HG03280 (cell line): ENCODE results near the gene BORCS5.
"Not testable (repeated sequence)": the region's sequence is repeated elsewhere in the genome, so short reads cannot be mapped to it uniquely, and the experiment has no call there.

Source experiments
- ATAC-seq: cut with Tn5 transposase; IDR thresholded peaks from one replicate; pipeline ENCODE4 v1.9.1; 2021; ENCODE audit warnings: mild to moderate bottlenecking, moderate library complexity; ENCODE audit not compliant: unreplicated experiment

The BORCS5 gene

GRCh38 chr12:12482150-12482761 lies 125.4 kb downstream of the BORCS5 start:
- ATAC-seq, result no peak

GRCh38 chr12:12482959-12483358 lies 126.1 kb downstream of the BORCS5 start:
- no peak for ATAC-seq

GRCh38 chr12:12483438-12483837 lies 126.6 kb downstream of the BORCS5 start:
- ATAC-seq, result no peak

- peak; percentile 81 for ATAC-seq
These were observed 129.9 kb downstream of the BORCS5 start for GRCh38 chr12:12486661-12487240.

- ATAC-seq, result no peak
These were observed 130.6 kb downstream of the BORCS5 start for GRCh38 chr12:12487490-12487889.

DNA sequence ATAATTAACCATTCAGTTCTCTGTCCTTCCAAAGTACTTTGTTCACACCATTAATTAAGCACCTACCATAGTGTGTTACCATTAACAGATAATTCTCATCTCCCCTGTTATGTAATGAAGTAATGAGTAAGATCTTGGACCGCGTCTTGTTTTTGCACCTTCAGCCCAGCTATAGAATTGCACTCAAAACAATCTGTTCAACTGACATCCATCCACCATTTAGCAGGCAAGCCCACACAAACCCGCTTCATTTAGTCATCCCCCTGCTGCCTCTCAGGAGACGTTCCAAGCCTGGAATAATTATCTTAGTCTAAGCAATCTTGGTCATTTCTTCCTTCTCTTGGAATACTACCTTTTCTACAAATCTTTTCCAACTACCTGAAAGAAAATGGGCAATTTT lies 131.4 kb downstream of the BORCS5 start:
- no peak for ATAC-seq

GRCh38 chr12:12488823-12489550 lies 132.1 kb downstream of the BORCS5 start:
- ATAC-seq, result no peak

- ATAC-seq, result no peak
These were observed 134.7 kb downstream of the BORCS5 start for GRCh38 chr12:12491606-12492005.

GRCh38 chr12:12492547-12492946 lies 135.7 kb downstream of the BORCS5 start:
- no peak for ATAC-seq

GRCh38 chr12:12495536-12495935 lies 138.7 kb downstream of the BORCS5 start:
- no peak for ATAC-seq

- no peak for ATAC-seq
These were observed 141.3 kb downstream of the BORCS5 start for GRCh38 chr12:12498210-12498609.

GRCh38 chr12:12499909-12500604 lies 143.2 kb downstream of the BORCS5 start:
- no peak for ATAC-seq

- no peak for ATAC-seq
These were observed 144.2 kb downstream of the BORCS5 start for GRCh38 chr12:12501121-12501520.

GRCh38 chr12:12502130-12502814 lies 145.4 kb downstream of the BORCS5 start:
- ATAC-seq, result not testable (repeated sequence)

DNA sequence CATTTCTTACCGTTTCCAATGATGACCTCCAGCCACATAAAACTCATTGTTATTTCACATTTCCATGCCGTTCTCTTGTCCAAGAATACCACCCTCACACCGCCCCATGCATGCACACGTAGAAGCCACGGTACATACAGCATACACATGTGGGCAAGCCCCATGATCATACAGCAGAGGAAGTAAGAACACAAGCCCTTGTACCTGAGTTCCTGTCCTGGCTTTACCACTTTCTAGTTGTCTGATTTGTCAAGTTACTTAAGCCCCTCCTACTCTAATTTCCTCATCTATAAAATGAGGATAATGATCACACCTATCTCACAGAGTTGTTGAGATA lies 145.9 kb downstream of the BORCS5 start:
- ATAC-seq, result no peak

DNA sequence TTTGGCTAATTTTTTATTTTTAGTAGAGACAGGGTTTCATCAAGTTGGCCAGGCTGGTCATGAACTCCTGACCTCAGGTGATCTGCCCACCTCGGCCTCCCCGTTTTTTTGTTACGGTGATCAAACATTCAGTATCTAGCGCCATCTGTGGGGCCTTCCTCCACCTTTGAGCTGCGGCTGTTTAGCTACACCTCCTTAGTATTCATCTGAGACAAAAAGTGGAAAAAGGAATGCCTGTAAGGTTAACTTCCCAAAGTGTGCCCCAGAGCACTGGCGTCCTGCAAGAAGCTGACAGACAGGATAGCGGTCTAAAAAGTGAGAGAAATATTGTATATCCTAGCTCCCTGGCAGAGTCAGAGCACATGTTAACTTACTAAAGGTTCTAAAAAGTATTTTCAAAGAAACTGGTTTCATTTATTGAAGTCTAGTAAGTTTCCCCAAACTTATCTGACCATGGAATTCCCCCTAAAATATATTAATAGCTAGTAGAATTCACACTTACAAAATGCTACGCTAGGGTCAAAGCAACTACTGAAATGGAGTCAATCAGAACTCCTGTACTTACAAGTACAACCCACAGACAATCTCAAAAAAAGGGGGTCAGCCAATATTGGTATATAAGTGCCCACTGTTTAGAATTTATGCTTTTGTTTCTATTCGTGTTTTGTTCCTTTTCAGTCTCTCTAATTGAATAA lies 146.7 kb downstream of the BORCS5 start:
- ATAC-seq, result no peak

- peak; percentile 84 for ATAC-seq
These were observed 148.9 kb downstream of the BORCS5 start for GRCh38 chr12:12505544-12506495.

DNA sequence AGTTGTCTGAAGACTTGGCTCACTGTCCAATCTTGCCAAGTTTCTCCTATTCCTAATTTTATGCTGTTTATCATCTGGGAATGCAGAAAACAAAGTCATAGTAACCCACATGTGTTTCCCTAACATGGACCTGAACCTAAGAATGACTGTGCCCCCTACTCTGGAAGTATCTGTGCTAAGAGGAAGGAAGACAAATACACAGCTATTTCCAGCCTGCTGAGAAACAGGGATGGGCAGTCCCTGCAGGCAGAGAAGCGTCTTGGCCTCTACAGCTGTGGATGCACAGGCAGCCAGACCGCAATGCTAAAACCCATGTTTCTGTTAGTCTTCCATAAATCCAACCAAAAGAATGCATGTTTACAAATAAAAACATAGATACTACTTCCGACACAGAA lies 149.6 kb downstream of the BORCS5 start:
- no peak for ATAC-seq

GRCh38 chr12:12507121-12507520 lies 150.2 kb downstream of the BORCS5 start:
- ATAC-seq, result no peak

GRCh38 chr12:12508612-12509011 lies 151.7 kb downstream of the BORCS5 start:
- ATAC-seq, result no peak
